DMS153 (cell line): ENCODE results near the gene HAND1.

ENCODE experiments used
- DNase-seq: peaks from one replicate; lab custom pipeline; 2025; lab: John Stamatoyannopoulos, UW

Gene HAND1

DNA sequence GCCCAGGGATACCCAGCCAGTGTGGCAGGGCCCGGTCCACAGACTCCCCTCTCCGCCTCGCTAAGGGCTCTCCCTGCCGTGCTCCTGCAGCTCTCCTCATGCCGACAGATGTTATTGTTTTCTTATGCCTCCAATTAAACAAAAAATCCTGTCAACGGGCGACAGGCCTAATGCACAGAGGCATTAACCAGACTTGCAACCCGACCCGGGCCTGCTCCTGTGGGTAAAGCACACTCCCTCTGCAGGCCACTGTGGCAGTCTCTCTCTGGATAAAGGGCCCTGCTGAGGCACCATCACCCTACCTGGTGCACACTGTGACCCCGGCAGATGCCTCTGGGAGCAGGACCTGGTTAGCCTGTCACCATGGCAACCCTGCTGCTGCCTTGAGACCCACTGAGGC, 27.5 kb upstream of the HAND1 start:
- DNase-seq: no peak

DNA sequence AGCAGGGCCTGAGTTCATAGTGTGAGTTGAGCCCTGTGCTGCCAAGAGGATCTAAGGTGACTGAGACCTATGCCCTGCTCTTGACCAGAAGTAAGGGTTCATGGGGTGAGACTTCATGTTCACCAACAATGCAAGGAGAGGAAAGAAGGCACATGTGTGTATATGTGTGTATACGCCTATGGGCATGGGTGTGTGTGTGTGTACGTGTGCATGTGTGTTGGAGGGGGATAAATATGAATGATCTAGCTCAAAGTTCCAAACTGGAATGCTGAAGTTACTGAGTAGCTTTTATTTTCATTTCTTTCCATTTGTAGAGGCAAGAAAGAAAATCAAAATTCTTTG, 25.6 kb upstream of the HAND1 start:
- no peak for DNase-seq

DNA sequence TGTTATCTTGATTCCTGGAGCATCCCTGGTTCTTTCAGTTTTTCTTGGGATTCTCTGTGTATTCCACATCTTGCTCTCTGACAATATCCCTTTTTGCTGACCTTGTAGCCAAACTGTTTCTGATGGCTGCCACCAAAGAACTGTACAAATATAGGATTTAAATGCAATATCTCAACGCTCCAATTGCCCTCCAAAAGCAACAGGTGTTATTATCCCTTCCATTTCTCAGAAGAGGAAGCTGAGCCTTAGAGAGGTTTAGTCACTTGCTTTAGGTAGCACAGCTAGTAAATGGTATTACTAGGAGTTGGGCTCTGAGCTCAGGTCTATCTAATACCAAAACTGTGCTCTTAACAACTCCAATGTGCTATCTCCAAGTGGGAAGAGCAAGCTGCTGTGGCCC, 24.2 kb upstream of the HAND1 start:
- no peak for DNase-seq

DNA sequence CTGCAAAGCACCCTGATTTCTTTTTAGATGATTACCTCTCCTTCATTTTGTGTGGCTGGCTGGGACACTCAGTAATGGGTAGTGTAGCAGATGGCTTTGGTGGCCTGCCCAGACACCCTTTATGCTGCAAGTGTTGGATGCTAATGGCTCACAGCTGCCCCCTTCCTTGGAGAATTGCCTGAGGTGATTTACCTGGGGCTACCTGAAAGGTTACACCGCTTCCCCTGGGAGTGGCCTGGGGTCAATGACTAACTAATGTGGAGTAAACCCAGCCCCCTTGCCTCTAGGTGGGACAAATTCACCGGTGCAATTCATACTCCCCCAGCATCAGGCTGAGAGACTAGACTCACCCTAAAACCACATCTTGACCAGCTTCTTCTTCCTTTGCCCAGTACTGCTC, 23.5 kb upstream of the HAND1 start:
- no peak for DNase-seq

DNA sequence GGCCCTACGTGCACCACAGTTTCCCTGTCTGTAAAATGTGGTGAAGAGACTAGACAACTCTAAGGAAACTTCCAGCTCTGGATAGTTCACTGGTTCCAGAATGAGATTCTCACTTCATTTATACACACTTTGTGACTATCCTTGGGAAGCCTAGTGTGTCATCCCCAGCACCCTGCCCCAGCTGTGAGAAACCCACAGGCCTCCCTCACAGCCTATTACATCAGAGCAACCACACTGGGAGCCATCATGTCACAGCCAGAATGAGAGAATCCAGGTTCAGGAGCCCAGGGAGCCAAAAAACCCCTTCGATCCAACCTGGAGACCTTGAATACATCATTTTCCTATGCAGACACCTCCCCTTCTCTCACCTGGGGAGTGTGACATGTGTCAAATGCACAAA, 21.0 kb upstream of the HAND1 start:
- no peak for DNase-seq

DNA sequence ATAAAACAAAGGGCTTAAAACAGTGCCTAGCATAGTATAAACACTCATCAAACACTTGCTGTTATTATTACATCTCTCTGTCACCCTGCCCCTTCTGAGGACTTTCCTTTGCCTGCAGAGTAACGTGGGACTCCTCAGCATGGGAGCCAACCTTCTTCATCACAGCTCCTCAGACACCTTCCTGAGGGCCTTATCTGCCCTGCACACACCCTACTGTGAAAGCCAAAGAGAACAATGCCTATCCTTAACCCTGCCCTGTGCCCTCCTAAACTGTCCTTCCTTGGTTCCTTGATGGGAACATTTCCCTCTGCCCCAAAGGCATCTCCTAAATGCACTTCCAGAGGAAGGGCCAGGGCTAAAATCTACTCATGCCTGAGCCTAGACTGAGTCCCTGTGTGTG, 20.6 kb upstream of the HAND1 start:
- DNase-seq: no peak

DNA sequence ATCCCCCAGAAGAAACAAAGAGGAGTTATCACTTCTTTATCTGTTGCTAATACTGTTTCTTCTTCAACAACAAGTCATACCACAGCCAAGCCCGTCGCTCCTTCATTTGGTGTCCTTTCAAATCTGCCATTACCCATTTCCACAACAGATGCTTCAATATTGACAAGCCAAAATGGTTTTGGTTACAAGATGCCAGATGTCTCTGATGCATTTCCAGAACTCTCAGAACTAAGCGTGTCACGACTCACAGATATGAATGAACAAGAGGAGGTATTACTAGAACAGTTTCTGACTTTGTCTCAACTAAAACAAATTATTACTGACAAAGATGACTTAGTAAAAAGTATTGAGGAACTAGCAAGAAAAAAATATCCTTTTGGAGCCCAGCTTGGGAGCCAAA, 16.0 kb upstream of the HAND1 start:
- no peak for DNase-seq

DNA sequence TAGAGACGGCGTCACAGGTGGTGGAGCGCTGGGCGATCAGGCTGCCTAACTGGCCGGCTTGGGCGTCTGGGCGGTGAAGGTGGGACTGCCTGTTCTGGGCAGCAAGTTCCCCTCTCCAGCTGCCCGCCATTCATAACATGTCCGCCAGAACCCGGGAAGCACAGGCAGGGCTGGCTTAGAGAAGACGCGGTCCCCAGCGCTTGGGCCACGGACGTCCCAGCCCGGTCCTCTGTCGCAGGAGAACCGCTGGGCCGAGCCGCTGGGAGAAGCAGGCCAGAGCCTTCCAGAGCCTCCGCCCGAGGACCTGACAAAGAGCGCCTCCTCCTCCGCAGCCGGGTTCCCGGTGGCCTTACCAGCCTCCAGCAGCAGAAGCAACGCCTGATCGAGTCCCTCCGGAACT, 15.2 kb upstream of the HAND1 start:
- DNase-seq: no peak

DNA sequence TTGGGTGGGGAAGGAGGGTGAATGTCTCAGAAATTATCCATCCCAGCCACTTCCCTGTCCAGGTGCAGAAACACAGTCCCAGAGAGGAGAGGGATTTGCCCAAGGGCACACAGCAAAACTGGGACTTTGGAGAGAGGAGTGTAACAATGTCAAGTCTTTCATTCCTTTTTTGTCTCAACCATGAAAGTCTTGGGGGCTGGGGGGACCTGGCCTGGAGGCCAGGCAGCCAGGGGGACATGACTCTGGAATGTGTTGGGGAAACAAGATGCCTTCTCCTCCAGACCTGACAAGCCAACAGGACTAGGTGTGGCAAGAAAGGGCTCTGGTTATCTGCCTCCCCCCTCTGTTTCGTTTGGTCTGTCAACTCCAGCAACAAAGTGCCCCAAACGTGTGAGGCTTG, 13.9 kb upstream of the HAND1 start:
- no peak for DNase-seq

DNA sequence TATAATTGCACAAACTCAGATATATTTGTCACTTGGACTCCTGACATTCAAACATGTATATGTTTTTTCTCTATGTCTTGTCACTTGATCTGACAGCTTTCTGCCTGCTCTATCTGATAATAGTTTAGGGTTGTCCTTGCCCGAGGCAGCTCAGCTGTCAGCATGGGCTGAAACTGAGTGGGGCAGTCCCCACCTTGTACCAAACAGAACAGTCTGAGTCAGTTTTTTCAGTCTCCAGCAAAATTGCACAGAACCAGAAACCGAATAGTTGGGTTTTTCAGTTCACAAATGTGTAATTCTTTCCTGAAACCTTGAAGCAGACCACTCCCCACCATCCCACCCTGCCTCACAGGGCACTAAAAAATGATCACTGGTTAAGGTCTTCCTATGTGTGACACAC, 9.5 kb upstream of the HAND1 start:
- DNase-seq: no peak

DNA sequence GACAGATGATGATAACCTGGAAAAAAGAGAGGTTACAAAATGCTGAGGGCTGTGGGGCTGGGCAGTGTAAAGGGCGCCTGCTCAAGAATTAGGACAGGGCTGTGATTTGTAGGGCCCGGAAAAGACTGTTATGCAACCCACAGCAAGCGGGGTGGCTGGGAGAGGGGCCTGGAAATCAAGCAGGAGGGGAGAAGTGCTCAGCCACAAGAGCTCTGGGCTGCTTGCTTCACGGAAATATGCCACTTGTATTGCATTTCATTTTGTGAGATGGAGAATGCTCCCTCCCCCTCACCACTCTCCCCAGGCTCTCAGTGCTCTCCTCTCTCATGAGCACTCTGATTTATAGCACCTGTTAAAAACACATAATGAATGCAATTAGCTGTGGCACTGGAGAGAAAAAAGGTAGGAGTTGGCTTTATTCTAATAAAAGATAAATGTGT, 8.4 kb upstream of the HAND1 start:
- no peak for DNase-seq

DNA sequence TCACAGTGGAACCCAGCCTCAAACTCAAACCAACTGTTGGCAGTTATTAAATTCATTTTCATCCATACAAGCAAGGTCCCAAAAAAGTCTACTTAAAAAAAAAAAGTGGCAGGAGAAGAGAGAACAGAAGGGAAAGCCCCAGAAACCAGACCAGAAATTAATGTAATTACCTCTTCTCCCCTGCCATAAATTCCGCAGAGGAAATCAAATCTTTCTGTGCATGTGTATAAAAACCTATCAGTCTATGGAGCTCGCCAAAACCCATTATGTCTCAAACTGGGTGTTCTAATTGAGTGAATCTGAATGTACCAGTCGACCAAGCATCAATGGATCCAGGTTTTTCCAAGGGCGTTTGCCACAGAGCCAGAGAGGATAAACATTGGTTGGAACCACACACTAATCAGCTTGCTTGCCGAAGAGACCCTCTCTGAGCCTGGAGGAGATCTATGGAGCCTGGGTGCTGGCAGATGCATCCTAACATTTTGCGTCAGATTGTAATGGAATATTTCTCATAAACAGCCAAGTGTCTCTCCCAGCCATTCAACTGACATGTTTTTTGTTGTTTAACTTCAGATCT, 7.9 kb upstream of the HAND1 start:
- no peak for DNase-seq

DNA sequence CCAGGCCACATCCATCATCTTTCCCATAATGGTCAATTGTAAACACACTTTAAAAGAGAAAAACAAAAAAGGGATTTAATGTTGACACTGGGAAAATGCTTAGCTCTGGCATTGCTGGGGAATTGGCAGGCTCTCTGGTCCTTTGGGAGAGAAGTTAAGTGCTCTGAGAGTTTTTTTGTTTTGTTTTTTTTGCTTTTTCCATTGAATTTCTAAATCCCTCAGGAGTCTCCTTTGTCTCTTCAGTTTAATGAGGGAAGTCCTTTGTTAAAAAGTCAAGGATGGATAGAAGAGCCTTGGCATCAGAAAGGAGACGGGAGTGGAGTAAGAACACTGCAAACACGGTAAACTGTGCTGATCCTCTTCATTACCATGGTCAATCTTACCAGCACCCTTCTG, 7.1 kb upstream of the HAND1 start:
- DNase-seq: no peak

DNA sequence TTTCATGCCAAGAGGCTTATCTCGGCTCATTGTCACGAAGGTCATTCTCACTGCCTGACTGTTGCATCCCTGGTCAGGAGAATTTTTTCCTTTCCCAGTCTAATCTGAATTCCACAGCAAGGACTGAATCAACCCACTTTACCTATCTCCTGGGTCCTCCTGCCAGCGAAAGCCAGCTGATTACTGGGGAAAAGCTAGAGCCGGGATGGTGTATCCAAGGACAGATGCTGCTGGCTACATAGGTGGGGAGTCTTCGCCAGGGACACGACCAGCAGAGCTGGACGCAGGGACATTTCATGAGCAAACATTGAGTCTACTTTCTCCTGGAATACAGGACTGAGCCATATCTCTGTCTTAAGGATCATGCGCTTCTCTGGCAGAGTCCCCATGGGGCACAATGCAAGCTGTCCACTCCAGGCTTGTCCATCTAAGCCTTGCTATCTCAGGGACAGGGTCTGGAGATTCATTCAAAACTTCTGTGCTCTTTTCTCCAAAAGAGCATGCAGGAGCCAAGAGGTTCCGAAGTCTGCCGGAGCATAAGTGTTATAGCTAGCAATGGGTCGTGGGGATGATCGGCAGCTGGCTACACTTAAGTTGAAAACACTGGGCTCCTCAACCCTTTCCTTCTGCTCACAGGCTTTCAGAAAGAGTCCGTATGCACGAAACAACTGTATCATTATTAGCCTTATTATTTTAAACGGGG, 6.5 kb upstream of the HAND1 start:
- no peak for DNase-seq

DNA sequence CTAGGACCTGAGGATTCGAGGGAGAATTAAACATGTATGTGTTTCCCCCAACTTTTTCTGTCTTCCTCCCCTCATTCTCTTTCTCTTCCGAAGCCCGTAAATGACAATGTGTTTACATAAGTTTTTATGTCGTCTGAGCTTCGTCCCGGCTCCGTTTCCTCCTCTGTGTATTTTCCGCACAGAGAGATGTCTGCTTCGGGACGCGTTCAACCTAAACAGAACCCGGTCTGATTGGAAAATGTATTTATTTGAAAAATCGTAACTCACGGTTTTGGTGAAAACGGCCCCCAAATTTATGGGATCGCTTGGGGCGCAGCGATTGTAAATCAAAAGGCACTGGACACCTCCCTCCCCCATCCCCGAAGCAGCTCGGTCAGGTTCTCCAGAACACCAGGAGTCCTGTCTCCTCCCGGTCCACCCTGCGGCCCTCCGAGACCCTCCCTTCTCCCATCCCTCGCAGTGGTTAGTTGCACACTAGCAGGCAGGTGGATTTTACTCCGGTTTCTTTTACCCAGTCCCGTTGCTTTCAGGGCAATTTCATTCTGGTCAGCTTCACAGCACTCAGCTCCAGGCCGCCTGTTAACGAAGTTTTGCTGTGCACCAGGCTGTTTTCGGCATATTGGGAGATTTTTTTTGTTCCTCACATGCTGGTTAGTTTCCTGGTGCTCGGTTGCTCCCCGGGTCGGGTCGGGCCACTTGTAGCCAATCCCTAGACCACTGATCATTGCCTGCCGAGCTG, 5.8 kb upstream of the HAND1 start:
- no peak for DNase-seq

DNA sequence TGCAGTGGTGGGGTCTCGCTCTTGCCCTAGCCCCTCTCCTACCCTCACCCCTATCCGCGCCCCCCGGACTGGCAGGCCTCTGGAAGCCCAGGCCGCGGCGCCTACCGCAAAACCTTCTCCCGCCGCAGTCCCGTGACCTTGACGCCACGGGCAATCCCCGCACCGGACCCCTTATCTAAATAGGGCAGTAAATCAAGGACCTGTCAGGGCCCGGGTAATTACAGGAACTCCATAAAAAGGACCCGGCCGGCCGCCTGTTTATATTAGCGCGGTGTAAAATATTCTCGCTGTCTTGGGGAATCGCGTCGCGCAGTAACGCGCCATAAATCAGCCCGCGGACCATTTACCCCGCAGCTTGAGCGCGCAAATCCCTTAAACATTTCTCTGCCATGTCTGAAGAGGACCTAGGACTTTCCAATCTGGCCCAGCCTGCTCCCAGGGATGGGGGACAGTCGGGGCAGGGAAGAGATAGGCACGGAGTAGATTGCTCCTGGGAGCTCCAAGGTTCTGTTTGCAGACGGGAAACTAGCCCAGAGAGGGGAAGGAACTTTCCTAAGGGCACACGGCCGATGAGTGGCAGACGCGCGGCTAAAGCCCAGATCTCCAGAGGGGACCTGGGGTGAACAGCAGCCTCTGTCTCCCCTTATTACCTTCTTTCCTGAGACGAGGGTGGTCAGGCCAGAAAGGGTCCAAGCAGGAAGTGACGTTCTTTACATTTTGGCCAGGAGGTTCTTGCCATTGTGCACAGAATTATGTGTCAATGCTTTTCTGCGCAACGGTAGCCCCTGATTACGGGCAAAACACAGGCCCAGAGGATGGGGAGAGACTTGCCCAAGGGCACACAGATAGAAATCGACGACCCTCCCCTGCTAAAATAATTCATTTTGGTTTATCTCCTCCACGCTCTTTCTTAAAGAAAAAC, 4.8 kb upstream of the HAND1 start:
- no peak for DNase-seq

DNA sequence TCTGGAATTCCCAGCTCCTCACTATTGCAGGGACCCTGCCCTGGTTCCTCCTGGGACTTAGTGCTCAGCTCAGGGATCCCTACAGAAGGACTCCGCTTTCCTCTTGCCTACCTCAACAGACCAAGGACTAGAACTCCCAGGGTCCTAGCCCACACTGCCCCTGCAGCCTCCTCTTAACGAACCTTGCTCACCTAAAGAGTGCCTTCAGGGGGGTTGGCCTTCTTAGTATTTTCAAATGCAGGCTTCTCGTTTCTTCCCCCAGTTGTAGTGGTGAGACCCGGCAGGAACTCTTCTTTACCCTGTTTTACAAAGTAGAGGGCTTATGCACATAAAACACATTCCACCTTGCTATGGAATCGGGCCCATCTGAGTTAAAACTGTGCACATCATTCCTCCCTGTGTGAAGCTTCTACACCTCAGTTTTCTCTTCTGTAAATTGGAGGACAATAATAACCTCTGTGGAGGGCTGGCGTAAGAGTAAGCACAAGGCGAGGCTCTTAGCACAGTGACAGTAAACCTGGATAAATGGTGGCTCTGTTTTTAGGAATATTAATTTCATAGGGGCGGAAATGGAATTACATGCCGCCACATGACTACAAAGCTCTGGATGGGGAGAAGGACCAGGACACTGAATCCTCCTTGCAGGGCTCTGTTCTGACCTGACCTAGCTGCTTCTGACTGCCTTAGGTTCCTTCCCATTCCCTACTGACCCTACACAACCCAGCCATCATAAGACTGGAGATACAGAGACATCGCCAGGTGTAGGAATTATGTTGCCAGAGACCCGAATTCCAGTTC, 3.8 kb upstream of the HAND1 start:
- no peak for DNase-seq

DNA sequence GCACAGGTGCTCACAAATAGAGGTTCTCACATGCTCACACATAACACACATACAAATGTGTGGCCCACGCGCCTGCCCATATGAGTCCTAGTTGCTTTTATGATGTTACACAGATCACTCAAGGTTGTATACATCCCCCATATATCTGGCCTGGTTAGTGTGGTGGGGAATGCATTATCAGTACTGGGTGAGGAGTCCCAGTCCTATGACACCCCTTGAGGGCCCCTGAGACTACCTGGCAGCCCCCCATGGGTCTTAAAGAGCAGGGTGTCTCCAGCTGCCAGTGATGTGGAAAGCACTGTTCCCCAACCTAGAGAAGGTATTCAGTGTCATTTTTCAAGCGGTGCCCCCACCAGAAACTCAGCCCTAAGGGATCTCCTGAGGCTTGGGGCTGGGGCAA, 2.8 kb upstream of the HAND1 start:
- DNase-seq: no peak

DNA sequence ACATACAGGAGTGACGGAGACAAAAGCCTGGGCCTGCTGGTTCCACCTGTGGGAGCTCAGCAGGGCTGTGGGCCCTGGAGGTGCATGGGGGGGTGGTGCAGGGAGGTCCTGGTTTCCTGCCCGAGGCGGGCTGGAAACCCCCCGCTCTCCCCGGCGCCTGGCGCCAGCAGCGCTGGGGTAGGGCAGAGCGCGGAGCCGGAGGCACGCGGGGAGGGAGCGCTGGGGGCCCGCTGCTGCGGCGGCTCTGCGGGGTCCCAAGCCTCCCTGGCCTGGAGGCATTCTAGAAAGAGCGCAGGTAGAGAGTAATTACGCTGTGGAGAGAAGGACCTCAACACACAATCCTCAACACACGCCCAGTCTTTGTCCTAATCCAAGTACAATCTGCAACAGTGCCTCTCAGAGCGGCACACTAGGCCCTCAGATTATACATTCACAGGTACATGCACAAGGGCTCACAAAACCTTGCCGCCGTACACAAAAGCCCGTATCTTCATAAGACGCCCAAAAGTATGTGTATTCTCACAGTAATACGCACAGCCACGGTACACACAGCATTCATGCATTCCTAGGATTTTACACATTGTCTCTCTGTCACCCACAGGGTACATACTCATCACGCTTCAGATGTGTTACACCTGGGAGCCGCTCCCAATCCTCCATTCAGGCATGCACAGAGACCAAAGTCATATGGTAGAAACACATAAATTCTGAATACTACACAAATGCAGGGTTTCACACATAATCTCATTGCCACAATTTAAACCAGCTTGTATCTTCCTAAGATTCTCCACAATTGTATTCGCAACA, 2.1 kb upstream of the HAND1 start:
- DNase-seq: no peak

DNA sequence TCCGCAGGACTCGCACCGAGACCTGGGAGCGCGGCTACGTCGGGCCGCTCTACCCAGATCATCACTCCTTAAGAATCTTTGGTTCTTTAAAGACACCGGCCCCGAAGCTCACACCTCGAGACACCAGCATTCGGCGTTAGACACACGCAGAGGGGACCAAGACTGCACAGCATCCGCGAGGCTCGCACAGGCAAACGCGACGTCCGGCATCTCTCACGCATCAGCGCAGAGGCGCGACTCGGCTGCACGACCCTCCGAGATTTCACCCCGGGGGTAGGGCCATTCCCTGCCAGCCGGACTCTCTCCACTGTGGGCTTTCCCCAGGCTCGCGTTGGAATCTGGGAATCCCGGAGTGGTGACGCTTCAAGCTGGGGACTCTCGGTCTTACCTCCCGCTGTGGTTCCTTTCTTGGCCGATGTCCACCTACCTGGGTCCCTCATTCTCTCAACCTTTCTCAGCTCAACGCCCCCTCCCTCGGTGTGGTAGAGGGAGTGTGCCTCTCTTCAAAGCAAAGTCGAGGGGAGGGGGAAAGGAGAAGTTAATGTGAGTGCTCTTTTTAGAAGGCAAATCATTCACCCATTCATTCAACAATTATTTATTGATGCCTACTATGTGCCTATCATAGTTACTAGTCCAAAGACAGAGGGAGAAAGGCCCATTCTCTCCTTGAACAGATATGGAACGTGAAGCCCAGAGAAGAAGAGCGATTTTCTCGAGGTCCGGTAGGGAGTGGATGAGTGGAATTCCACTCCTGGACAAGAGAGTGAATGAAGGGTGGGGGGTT, 1.3 kb upstream of the HAND1 start:
- DNase-seq: no peak
